ENCODE data around the gene SLC36A1. TPM values are rescaled to one million over a fixed set of nuclear protein-coding genes. Genes with fewer than 3 reads are reported as not detected.

Gene SLC36A1
- total RNA-seq, 1 experiment from 2014 or later: 7.4 TPM

DNA sequence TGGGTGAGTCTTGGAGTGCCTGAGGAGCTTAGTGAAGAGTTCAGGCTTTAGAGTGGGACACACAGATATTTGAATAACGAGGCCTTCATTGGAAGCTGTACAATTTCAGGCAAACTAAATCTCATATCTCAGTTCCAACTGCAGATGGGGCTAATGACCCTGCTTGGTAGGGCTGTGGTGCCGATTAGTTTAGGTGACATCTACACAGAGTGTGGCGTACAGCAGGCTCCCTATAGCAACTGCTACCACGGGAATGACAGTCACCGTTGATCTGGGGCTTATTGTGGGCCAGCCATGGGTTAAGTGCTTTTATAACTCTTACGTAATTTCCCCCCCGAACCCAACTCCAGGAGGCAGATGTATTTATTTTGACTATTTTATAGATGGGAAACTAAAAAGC, 72.9 kb downstream of the SLC36A1 start:
- ATAC-seq (peak; percentile 43; the same call in 1 of the 2 replicates), DNase-seq (ENCODE audit: low read depth, low spot score) (no peak)
- RAD21 ChIA-PET (ENCODE audit: low non-redundant PET in 1 of 2, low total read pairs in 2 of 2, uncharacterized antibody in 2 of 2, unreplicated experiment in 2 of 2): interaction anchor here (1.5 to 1.6 kb wide), 2 partner anchors 132 kb away, joined by 6 to 7 read pairs; no protein-coding TSS in a partner anchor
- H3K36me3 ChIP-seq (ENCODE audit: control insufficient read depth in 1 of 2, insufficient read depth in 2 of 2, low read length in 2 of 2): no peaks in the 10 kb centered on the region
- no peak overlapping the region for H3K27ac ChIP-seq (ENCODE audit: low read depth, low read length)
- H3K4me1 ChIP-seq (ENCODE audit: control insufficient read depth in 1 of 2, insufficient read depth in 2 of 2, low read length in 2 of 2): no peaks in the 10 kb centered on the region
- H4K20me1 ChIP-seq (ENCODE audit: insufficient read depth): no peaks in the 10 kb centered on the region
- H2AFZ ChIP-seq (ENCODE audit: low read depth, low read length, poor library complexity, severe bottlenecking): no peak overlapping the region
- H3K4me2 ChIP-seq (ENCODE audit: low read length): no peak overlapping the region
- CTCF ChIA-PET: interaction anchor here (1.1 to 2.9 kb wide), 2 partner anchors 132 to 204 kb away, joined by 4 to 33 read pairs; no protein-coding TSS in a partner anchor
- no peak overlapping the region for H3K4me3 ChIP-seq (replicated peaks in 1 of 2; ENCODE audit: low read depth in 1 of 2, low read length in 2 of 2)
- no peaks in the 10 kb centered on the region for H3K9me2 ChIP-seq (ENCODE audit: insufficient read depth)
- intact Hi-C loops (cut with micrococcal nuclease): loop anchor here (1.0 to 10.0 kb wide), 3 partner anchors 132 to 515 kb away; no protein-coding TSS in a partner anchor
- H3K27me3 ChIP-seq (ENCODE audit: insufficient read depth, low read length): no peaks in the 10 kb centered on the region
- TF ChIP-seq SP1 (IDR thresholded peaks at IDR 0.05; ENCODE audit: low read depth) (no peak), JUND (IDR thresholded peaks at IDR 0.05) (no peak), RAD21 (IDR thresholded peaks at IDR 0.05; ENCODE audit: low read depth) (peak; percentile 50), POLR2A (IDR thresholded peaks at IDR 0.05; ENCODE audit: borderline replicate concordance, extremely low read depth, insufficient read depth, insufficient read length) (no peak), YY1 (IDR thresholded peaks at IDR 0.05; ENCODE audit: extremely low read depth, insufficient replicate concordance, low read depth, low read length) (no peak), FOSL1 (IDR thresholded peaks at IDR 0.05; ENCODE audit: low read depth) (no peak), EZH2phosphoT487 (IDR thresholded peaks at IDR 0.05; ENCODE audit: borderline replicate concordance) (no peak), EGR1 (IDR thresholded peaks at IDR 0.05; ENCODE audit: low read depth) (no peak), CEBPB (IDR thresholded peaks at IDR 0.05; ENCODE audit: low read depth) (no peak), EZH2 (IDR thresholded peaks at IDR 0.05) (no peak), ELF1 (IDR thresholded peaks at IDR 0.05; ENCODE audit: borderline replicate concordance, low read depth) (no peak), TCF7L2 (IDR thresholded peaks at IDR 0.05; ENCODE audit: borderline replicate concordance, extremely low read depth, insufficient read depth, insufficient read length) (no peak)
- TF ChIP-seq, protein P1, sequence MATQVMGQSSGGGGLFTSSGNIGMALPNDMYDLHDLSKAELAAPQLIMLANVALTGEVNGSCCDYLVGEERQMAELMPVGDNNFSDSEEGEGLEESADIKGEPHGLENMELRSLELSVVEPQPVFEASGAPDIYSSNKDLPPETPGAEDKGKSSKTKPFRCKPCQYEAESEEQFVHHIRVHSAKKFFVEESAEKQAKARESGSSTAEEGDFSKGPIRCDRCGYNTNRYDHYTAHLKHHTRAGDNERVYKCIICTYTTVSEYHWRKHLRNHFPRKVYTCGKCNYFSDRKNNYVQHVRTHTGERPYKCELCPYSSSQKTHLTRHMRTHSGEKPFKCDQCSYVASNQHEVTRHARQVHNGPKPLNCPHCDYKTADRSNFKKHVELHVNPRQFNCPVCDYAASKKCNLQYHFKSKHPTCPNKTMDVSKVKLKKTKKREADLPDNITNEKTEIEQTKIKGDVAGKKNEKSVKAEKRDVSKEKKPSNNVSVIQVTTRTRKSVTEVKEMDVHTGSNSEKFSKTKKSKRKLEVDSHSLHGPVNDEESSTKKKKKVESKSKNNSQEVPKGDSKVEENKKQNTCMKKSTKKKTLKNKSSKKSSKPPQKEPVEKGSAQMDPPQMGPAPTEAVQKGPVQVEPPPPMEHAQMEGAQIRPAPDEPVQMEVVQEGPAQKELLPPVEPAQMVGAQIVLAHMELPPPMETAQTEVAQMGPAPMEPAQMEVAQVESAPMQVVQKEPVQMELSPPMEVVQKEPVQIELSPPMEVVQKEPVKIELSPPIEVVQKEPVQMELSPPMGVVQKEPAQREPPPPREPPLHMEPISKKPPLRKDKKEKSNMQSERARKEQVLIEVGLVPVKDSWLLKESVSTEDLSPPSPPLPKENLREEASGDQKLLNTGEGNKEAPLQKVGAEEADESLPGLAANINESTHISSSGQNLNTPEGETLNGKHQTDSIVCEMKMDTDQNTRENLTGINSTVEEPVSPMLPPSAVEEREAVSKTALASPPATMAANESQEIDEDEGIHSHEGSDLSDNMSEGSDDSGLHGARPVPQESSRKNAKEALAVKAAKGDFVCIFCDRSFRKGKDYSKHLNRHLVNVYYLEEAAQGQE (IDR thresholded peaks at IDR 0.05; ENCODE audit: low read depth): no peak
- TF ChIP-seq, protein P2, sequence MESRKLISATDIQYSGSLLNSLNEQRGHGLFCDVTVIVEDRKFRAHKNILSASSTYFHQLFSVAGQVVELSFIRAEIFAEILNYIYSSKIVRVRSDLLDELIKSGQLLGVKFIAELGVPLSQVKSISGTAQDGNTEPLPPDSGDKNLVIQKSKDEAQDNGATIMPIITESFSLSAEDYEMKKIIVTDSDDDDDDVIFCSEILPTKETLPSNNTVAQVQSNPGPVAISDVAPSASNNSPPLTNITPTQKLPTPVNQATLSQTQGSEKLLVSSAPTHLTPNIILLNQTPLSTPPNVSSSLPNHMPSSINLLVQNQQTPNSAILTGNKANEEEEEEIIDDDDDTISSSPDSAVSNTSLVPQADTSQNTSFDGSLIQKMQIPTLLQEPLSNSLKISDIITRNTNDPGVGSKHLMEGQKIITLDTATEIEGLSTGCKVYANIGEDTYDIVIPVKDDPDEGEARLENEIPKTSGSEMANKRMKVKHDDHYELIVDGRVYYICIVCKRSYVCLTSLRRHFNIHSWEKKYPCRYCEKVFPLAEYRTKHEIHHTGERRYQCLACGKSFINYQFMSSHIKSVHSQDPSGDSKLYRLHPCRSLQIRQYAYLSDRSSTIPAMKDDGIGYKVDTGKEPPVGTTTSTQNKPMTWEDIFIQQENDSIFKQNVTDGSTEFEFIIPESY (IDR thresholded peaks at IDR 0.05; ENCODE audit: extremely low read depth, insufficient replicate concordance, low read length): no peak
- TF ChIP-seq, protein P3, sequence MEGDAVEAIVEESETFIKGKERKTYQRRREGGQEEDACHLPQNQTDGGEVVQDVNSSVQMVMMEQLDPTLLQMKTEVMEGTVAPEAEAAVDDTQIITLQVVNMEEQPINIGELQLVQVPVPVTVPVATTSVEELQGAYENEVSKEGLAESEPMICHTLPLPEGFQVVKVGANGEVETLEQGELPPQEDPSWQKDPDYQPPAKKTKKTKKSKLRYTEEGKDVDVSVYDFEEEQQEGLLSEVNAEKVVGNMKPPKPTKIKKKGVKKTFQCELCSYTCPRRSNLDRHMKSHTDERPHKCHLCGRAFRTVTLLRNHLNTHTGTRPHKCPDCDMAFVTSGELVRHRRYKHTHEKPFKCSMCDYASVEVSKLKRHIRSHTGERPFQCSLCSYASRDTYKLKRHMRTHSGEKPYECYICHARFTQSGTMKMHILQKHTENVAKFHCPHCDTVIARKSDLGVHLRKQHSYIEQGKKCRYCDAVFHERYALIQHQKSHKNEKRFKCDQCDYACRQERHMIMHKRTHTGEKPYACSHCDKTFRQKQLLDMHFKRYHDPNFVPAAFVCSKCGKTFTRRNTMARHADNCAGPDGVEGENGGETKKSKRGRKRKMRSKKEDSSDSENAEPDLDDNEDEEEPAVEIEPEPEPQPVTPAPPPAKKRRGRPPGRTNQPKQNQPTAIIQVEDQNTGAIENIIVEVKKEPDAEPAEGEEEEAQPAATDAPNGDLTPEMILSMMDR (IDR thresholded peaks at IDR 0.05 in 2 of 3, conservative IDR thresholded peaks at IDR 0.05 in 1 of 3; ENCODE audit: borderline replicate concordance in 1 of 3, insufficient read depth in 1 of 3, low read depth in 2 of 3, low read length in 2 of 3): peak in 2 of 3 experiments; percentile 15 to 26; a peak in 2 of 6 replicates
- no peaks in the 10 kb centered on the region for H3K79me2 ChIP-seq (ENCODE audit: insufficient read depth, low read length)
- no TSS peak for BruUV-seq (replicated peaks)
- no peaks in the 10 kb centered on the region for H3K9me3 ChIP-seq (ENCODE audit: control insufficient read depth in 1 of 2, insufficient read depth in 1 of 2, low read depth in 1 of 2, low read length in 2 of 2)
- POLR2A ChIA-PET: no interaction called here
- H3K9ac ChIP-seq (ENCODE audit: low read length): no peak overlapping the region

All from HCT116 (cell line).